Measurements from ENCODE around the gene NOS1AP.
"Not testable (repeated sequence)": the region's sequence is repeated elsewhere in the genome, so short reads cannot be mapped to it uniquely, and the experiment has no call there.

Gene NOS1AP

GRCh38 chr1:162069334-162070093 lies at the start of gene NOS1AP:
Gene NOS1AP (plus strand): TSS chr1:162069691. CDS start chr1:162070178, 487 bp downstream.
- DNase-seq (ENCODE audit: low read depth in 3 of 3, low spot score in 1 of 3) = peak; percentile 30 to 69 (median 57)

DNA sequence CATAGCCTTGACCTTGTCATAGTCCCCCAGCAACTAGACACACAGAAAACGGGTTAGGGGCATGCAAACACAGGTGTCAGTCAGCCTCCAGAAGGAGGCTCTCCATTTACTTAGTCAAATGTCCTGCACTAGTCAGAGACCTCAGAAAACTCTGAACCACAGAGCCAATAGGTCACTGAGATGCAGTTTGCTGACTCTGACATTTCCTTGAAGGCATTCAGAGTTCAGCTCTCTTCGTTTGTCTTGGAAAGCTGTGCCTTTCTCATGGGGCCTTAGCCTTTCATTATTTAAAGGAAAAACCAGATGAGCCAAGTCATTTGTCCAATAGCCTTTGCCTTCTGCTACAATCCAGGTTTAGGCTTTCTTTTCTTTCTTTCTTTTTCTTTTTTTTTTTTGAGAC lies 49.3 kb upstream of the NOS1AP start:
- DNase-seq (ENCODE audit: low read depth in 3 of 3, low spot score in 1 of 3) = no peak

DNA sequence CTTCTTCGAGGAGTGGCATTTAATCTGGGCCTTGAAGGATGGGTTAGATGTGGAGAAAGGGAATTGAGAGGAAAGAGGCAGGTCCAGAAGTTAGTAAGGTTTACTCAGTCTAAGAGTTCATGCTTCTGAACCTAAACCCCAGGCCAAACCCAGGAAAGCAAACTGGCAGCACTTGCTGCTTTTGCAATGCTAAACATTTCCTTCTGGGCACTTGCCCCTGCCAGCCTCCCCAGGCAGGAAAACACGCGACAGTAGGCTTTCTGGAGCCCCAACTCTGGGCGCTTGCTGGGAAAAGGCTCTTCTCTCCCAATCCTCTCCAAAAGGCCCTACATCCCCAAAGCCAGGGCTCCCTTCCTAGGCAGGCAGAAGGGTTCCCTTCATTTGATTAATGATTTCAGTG lies 48.4 kb upstream of the NOS1AP start:
- DNase-seq (ENCODE audit: low read depth in 3 of 3, low spot score in 1 of 3) = no peak

- DNase-seq (ENCODE audit: low read depth in 3 of 3, low spot score in 1 of 3) = no peak
These were observed 46.9 kb upstream of the NOS1AP start for GRCh38 chr1:162022626-162023025.

DNA sequence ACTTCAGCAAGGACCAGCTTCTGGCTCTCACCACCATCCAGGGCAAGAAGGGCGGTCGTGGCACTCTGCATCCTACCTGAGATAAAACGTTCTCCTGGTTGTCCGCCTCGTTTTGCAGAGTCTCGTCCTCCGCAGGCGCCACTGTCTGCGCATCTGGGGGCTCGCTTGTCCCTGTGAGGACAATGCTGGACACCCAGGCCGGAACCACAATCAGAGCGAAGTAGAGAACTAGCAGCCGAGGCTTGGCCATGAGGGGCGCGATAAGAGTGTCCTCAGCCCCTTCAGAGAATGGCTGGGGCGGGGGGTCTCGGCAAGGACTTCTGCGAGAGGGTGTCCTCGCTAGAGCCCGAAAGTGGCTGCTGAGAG lies 46.3 kb upstream of the NOS1AP start:
- DNase-seq (ENCODE audit: low read depth in 3 of 3, low spot score in 1 of 3) = no peak

- peak in 2 of 3 donors; percentile 5 to 28 for DNase-seq (ENCODE audit: low read depth in 3 of 3, low spot score in 1 of 3)
These were observed 45.7 kb upstream of the NOS1AP start, which contains the start of gene OLFML2B for GRCh38 chr1:162023547-162024501. Gene OLFML2B (minus strand): TSS chr1:162023869. CDS start chr1:162023430, 439 bp downstream.

DNA sequence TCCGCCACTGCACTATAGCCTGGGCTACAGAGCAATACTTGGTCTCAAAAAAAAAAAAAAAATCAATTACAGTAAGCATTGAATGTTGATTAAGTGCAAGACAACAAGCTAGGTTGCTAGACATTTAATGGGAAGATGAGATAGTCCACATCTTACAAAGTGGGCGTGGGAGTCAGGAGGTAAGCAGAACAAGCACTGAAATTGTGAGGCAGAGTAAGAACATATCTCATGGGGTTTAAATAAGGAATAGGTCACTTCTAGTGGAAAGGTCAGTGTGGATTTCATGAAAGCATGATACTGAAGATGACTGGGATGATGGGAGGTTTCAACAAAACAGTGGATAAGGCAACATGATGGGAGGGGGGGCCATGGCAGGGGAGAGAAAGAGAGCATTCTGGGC lies 44.0 kb upstream of the NOS1AP start:
- DNase-seq (ENCODE audit: low read depth in 3 of 3, low spot score in 1 of 3) = no peak

DNA sequence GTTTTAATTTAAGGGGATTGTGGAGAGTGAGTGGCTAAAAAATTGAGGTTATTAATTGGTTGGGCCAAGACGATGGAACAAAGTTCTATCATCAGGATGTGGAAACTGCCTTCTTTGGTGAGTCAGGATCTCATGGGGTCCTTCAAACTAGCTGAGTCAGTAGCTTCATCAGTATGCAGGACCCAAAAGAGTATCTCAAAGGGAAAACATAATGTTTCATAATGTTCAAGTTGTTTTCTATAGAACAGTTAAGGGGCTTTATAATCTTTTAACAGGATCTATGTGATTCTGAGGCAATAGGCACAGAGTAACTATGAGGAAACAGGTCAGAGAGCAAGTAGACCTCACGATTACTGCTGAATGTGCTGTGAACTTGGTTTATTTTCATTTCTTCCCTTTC lies 42.6 kb upstream of the NOS1AP start:
- DNase-seq (ENCODE audit: low read depth in 3 of 3, low spot score in 1 of 3) = no peak

DNA sequence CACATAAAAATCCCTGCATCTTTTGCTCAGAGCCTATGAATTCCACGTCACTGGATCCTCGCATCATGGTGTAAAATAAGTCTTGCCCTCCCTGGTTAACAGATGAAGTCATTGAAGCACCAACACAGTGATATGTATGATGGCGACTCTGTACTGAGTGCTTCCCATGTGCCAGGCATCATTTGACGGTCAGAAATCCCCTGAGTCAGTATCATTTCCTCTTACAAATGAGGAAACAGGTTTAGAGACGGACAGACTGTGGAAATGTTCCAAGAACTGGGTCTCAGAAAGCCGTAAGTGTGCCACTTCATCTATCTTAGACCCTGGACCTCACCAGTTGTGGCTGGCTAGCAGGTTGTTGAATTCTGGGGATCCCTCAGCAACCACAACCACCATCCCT lies 40.8 kb upstream of the NOS1AP start:
- no peak for DNase-seq (ENCODE audit: low read depth in 3 of 3, low spot score in 1 of 3)

- no peak for DNase-seq (ENCODE audit: low read depth in 3 of 3, low spot score in 1 of 3)
These were observed 40.3 kb upstream of the NOS1AP start for GRCh38 chr1:162029157-162029556.

- no peak for DNase-seq (ENCODE audit: low read depth in 3 of 3, low spot score in 1 of 3)
These were observed 38.7 kb upstream of the NOS1AP start for GRCh38 chr1:162030759-162031280.

GRCh38 chr1:162033428-162033827 lies 36.1 kb upstream of the NOS1AP start:
- DNase-seq (ENCODE audit: low read depth in 3 of 3, low spot score in 1 of 3) = no peak

- no peak for DNase-seq (ENCODE audit: low read depth in 3 of 3, low spot score in 1 of 3)
These were observed 34.2 kb upstream of the NOS1AP start for GRCh38 chr1:162035241-162035640.

GRCh38 chr1:162036163-162036562 lies 33.3 kb upstream of the NOS1AP start:
- DNase-seq (ENCODE audit: low read depth in 3 of 3, low spot score in 1 of 3) = no peak

- DNase-seq (ENCODE audit: low read depth in 3 of 3, low spot score in 1 of 3) = no peak
These were observed 30.9 kb upstream of the NOS1AP start for GRCh38 chr1:162038624-162039023.

GRCh38 chr1:162040001-162040400 lies 29.5 kb upstream of the NOS1AP start:
- no peak for DNase-seq (ENCODE audit: low read depth in 3 of 3, low spot score in 1 of 3)

- DNase-seq (ENCODE audit: low read depth in 3 of 3, low spot score in 1 of 3) = no peak
These were observed 28.8 kb upstream of the NOS1AP start for GRCh38 chr1:162040657-162041056.

DNA sequence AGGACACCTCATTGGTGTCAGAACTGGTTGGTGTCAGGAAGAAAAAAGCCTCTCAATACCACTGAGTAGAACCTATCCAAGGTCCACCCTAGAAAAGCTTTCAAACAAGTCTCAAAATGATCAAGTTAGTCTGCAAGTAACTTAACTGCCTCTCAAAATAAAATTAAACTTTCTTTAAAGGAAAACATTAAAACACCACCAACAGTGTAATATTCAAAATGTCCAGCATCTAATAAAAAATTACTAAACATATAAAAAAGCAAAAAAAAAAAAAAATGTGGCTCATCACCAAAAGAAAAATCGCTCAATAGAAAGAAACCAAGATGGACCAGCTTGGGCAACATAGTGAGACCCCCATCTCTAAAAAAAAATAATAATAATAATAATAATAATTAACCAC lies 27.1 kb upstream of the NOS1AP start:
- DNase-seq (ENCODE audit: low read depth in 3 of 3, low spot score in 1 of 3) = no peak

GRCh38 chr1:162046921-162047320 lies 22.6 kb upstream of the NOS1AP start:
- no peak for DNase-seq (ENCODE audit: low read depth in 3 of 3, low spot score in 1 of 3)

DNA sequence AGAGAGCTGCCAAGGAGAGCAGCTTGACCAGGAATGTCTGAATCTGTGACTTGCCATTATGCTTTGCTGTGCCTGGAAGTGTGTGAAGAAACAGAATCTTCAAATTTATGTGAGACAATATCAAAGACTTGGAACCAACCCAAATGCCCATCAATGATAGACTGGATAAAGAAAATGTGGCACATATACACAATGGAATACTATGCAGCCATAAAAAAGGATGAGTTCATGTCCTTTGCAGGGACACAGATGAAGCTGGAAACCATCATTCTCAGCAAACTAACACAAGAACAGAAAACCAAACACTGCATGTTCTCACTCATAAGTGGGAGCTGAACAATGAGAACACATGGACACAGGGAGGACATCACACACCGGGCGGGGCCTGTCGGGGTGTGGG lies 15.5 kb upstream of the NOS1AP start:
- not testable (repeated sequence) for DNase-seq (ENCODE audit: low read depth in 3 of 3, low spot score in 1 of 3)

DNA sequence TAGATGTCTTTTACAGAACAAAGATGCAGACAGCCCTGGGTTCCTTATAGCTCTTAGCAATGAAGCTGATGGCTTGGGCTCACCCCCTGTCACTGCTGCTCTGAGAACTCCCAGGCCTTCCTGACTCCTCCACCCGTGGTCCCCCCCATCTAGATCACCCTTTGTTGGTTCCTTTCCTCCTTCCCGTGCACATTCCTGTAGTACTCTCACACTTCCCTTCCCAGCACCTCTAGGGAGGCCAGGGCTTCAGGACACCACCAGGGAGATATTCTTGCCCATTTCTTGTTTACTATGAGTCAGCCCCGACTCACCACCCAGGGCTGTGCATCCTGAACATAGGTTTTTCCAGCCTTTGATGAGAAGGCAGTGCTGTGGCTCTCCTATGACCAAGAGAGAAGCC lies 14.4 kb upstream of the NOS1AP start:
- no peak for DNase-seq (ENCODE audit: low read depth in 3 of 3, low spot score in 1 of 3)

- peak in 1 of 3 donors; percentile 15 for DNase-seq (ENCODE audit: low read depth in 3 of 3, low spot score in 1 of 3)
These were observed 13.4 kb upstream of the NOS1AP start for GRCh38 chr1:162056043-162056442.

Data from stimulated activated CD4-positive, alpha-beta T cell treated with anti-CD3 and anti-CD28 coated beads, TNF-alpha, amount 100 ng/mL, for 1 hour (primary cell).